GM21360 (cell line): ENCODE measurements around the gene ODAD4.
A peak's percentile ranks its signal among the peaks of the same experiment; 100 is the strongest.
"Not testable (repeated sequence)": the region's sequence is repeated elsewhere in the genome, so short reads cannot be mapped to it uniquely, and the experiment has no call there.

ENCODE experiments used
- ATAC-seq: cut with Tn5 transposase; IDR thresholded peaks from one replicate; pipeline ENCODE4 v1.9.1; 2021; ENCODE audit warnings: mild to moderate bottlenecking, moderate library complexity; ENCODE audit not compliant: unreplicated experiment

Gene ODAD4

DNA sequence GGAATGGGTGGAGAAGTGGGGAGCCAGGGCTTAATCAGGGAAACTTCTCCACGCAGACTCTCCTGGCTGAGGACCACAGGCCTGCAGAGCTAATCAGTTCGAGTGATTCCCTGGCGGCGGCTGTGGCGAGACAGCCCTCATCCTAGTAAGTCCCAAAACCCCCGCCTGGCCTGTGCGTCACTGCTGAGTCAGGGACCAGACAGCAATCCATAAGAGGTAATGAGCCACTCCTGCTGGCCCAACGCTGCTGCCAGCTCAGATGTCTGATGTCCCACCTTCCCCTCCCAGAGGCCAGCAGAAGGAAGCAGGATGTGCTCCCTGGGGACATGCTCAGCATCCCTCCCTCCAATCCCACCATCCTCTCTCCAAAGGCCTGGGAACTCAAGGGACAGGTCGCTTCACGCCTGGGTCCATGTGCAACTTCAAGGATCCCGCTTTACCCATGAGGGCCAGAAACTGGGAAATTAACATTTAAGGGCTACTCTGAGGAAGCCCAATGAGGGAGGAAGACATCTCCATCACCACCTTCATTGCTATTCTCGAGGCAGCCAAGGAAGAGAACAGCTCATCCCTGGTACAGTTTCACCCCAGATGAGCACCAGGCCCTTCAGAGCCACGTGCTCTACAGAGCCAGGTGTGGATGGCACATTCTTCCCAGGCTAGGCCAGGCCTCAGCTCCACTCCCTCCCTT lies 19.6 kb upstream of the ODAD4 start:
- ATAC-seq: no peak

DNA sequence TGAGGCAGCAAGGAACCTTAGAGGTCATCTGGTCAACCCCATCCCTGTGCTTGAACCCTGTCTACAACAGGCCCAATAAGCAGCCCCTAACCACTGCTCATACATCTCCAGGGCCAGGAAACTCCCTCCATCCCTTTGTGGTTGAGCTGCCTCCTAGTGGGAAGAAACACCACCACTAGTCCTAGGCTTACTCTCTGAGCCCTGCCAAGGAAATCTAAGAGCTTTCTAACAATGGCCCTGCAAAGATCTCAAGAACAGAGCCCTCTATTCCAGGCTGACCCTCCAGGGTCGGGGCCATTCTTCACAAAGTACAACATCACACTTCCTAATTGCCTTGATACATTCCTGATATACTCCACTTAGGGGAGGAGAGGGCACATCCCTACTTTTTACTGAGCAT lies 17.5 kb upstream of the ODAD4 start:
- ATAC-seq: no peak

DNA sequence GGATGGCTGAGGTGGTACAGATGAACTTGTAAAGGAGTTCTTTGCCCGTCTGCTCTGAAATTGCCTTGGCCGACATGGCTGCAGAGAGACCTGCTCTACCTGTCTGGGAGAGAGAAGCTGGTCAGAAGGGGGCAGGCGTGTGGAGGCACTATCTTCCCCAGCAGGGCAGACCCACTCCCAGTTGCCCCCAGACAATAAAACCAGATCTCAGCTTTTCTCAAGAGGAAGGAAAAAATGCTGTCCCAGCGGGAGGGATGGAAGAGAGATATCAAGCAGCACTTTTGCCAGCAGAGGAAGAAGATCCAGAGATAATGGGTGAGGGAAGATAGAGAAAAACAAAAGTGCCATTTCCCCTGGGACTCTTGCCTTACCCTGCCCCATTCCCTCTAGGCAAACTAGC lies 16.6 kb upstream of the ODAD4 start:
- no peak for ATAC-seq

DNA sequence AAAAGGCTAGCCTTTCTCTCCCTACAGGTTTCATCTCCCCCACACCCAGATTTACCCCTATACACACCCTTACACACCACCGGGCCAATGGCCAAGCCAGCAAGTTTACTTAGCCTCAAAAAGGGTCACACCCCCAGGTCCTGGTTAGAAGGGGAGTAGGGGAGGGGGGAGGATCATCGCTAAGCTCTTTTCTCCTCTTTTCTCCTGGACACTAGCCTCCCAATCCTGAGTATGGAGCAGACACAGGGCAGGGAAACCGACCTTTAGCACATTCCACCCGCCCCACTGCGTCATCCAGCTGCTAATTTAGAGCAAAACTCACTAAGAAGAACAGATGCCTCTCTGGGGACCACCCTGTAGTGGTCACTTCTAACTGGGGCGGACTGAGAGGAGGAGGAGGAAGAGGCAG lies 16.1 kb upstream of the ODAD4 start:
- ATAC-seq: no peak

DNA sequence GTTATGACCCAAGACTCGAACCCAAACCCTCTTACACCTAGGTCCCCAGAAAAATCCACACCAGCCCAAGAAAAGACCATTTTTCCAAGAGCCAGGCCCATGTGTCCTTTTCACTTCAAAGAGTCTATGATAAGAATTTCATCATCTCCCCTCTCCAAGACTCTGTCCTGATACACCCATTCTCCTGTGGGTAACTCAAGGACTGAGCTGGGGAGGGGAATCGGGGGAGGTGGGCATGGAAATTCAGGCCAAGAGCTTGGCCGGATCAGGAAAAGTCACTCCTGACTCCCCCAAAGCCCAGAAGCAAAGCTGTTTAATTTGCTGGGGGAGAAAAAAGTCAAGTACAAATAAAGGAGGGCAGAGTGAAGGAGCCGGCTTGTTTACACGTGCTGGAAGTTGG lies 15.4 kb upstream of the ODAD4 start:
- no peak for ATAC-seq

DNA sequence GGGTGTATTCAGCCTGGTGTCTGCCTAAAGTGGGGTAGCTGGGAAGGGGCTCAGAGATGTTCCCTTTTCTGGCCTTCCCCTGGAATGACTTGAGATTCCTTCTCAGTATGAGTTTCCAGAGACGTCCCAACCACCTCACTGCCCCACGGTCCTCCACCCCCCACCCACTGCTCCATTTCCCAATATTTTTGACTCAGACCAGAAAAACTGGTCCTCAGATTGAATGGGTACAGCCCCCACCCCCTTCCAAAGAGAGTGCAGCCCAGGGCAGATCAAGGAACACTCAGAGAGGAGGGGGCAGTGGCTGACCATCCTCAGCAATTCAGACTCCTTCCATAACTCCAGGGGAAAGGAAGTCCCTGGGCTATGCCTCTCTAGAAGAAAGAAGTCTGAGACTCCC lies 14.9 kb upstream of the ODAD4 start:
- ATAC-seq: no peak

DNA sequence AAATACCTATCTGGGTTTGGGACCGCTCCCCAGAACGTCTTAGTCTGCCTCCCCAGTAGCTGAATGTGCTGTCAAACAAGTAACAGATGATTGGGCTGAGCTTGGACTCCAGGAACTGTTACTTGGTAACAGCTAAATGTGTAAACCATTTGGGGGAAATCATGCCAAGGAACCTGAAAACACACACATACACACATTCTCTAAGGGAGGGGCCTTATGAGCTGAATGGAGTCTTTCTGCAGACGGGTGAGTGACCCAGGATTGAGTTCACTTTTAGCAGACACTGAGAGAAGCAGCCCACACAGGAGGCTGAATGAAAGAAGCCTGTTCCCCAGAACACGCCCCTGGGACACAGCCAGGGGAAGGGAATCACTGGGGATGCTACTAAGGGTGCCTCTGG lies 13.2 kb upstream of the ODAD4 start:
- no peak for ATAC-seq

DNA sequence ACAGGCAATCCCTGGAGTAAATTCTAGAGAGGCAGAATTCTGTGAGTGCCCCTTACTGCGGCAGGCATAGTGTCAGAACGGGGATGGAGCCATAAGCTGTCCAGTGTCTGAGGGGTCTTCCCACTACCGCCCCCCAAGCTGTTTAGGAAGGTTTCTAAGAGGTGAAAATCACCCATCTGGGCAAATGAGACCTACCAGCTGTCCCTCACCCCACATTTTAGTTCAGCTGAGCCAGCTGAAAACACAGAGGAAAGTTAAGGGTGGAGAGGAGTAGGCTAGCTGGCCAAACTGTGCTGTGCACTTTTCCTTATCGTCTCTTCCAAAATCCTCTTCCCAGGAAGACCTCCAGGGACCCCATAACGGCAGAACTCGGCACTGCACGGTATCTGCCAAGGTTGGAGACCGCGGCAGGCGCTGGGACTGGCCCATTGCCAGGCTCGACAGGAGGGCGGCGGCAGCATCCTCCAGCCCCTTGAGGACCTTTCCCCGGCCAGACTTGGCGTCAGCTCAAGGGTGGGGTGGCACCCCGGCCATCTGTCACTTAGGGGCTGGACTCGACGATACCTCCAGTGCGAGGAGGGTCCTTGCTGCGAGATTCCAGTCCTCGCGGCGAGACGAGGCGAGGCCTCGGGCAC lies 12.6 kb upstream of the ODAD4 start:
- no peak for ATAC-seq

DNA sequence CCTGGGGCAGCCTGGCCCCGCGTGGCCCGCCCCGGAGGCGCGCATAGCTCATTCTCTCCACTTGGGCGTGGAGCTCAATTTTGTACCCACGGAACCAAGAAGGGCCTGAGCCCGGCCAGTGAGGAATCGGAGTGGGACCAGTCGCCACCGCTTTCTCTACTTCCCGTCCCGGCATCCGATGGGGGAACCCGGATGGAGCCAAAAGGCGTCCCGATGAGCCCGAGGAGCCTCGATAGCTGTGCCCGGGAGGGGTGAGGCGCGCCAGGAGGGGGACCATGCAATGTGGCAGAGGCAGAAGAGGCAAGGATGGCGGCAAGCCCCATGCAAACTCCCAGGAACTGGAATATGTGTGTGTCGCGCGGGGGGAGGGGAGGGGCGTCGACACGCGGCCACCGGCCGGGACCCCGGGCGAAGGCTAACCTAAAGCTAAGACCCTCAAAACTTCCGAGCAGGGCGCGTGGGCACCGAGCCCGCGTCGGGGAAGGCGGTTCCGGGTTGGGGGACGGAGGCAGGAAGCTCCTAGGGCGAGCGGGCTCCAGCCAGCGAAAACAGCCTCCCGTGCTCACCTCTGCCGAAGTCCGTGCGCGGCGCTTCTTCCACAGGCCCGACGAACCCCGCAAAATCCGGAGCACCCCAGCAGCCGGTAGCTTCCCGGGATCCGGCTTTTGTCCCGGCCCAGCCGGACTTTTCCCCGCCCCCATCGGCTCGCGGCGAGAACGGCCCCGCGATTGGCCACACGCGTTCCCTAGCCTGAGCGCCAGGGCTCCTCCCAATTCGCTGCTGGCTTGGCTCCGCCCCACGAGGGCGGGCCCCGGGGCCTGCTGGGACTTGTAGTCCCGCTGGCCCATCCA lies 11.9 kb upstream of the ODAD4 start, which contains the start of gene ACLY:
Gene ACLY (minus strand): TSS at position 638 of the 851 bp plus-strand sequence. CDS start 5,078 bp downstream, outside the sequence.
- peak; percentile 87 for ATAC-seq

DNA sequence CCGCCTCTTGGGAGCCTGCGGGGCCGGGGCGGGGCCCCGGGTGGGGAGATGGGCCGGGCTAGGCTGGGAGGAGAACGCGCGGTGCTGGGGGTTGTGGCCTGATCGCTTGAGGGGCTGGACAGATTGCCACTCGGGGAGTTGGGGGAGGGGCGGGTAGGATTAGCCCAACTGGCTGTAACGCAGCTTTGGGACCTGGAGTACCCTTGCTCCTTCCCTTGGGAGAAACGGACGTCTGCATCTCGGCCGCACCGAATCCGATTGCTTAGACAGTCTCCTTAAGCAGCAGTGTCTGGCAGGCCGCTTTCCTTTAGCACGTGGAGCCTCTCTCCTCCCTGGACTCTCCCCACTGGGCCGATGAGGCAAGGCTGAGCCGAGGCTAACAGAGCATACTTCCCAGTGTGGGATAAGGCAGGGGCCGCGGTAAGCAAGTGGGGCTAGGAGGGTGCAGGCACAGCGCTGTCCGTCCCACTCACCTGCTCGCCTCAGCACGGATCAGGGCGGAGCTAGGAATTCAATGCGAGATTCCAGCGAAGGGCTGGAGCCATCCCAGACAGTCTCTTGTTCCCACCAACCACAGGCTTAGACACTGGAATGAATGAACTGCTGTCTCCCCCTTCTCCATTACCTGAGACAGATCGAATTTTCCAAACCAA lies 11.1 kb upstream of the ODAD4 start:
- ATAC-seq: peak; percentile 4

DNA sequence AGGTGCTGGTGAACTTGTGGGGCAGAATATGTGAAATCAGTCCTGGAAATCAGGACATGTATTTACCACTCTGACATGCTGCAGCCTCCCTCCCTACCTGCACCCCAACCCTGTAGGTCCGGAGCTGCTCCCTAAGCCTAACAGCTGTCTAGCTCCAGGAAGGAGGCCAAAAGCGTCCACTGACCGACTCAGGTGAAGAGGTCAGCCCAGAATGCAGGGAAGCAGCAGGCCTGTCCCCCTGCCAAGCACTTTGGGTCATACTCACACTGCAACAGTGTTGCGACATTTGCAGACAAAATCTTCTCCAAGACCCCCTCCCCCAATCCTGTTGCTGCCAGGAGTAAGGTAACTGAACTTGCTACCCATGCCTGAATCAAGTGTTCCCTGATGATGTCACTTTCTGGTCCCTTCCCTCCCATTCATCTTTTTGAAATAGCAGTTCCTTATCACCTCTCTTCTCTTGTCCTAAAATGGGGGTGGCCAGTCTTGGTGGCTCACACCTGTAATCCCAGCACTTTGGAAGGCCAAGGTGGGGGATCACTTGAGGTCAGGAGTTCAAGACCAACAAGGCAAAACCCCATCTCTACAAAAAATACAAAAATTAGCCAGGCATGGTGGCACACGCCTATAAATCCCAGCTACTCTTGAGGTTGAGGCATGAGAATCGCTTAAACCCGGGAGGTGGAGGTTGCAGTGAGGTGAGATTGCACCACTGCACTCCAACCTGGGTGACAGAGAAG lies 10.4 kb upstream of the ODAD4 start:
- no peak for ATAC-seq

DNA sequence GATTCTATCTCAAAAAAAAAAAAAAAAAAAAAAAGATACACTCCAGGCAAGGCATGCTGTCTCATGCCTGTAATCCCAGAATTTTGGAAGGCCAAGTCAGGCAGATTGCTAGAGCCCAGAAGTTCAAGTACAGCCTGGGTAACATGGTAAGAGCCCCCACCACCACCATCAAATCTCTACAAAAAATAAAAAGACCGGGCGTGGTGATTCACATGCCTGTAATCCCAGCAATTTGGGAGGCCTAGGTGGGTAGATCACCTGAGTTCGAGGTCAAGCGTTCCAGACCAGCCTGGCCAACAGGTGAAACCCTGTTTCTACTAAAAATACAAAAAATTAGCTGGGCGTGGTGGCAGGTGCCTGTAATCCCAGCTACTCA lies 9.8 kb upstream of the ODAD4 start:
- no peak for ATAC-seq

DNA sequence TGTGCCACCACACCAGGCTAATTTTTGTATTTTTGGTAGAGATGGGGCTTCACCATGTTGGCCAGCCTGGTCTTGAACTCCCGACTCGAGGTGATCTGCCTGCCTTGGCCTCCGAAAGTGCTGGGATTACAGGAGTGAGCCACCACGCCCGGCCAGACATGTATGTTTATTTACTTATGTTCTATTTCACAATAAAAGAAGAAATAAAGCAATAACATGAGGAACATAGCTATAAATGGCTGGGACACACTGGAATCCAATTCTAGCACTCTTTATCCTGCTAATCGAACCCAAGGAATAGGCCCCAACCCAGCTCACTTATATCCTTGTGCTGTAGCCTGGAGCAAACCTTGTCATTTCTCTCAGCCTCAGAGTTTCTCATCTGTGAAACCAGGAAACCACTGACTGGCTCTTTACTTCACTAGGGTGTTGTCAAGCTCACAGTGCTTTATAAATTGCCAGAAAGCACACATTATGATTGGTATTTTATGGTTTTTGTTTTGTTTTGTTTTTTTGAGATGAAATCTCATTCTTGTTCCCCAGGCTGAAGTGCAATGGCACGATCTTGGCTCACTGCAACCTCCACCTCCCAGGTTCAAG lies 4.3 kb upstream of the ODAD4 start:
- ATAC-seq: no peak

DNA sequence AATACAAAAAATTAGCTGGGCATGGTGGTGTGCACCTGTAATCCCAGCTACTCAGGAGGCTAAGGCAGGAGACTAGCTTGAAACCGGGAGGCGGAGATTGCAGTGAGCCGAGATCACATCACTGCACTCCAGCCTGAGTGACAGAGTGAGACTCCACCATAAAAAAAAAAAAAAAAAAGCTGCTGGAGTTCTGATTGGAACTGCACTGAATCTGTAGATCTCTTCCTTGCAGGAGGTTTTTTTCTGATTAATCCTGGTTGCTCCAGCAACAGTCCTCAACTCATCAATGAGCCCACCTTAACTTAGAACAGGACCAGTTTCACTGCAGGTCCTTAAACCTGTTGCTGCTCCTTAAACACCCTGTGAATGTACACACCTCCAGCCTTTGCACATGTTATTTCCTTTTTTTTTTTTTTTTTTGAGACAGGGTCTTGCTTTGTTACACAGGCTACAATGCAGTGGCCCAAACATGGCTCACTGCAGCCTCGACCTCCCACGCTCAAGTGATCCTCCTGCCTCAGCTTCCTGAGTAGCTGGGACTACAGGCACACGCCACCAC lies 1.6 kb upstream of the ODAD4 start:
- ATAC-seq: no peak

DNA sequence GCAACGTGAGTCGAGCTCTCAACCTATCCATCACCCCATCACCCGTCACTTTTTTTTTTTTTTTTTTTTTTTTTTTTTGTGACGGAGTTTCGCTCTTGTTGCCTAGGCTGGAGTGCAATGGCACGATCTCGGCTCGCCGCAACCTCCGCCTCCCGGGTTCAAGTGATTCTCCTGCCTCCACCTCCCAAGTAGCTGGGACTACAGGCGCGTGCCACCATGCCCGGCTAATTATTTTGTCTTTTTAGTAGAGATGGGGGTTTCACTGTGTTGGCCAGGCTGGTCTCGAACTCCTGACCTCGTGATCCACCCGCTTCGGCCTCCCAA lies 378 bp downstream of the ODAD4 start:
- ATAC-seq: not testable (repeated sequence)

DNA sequence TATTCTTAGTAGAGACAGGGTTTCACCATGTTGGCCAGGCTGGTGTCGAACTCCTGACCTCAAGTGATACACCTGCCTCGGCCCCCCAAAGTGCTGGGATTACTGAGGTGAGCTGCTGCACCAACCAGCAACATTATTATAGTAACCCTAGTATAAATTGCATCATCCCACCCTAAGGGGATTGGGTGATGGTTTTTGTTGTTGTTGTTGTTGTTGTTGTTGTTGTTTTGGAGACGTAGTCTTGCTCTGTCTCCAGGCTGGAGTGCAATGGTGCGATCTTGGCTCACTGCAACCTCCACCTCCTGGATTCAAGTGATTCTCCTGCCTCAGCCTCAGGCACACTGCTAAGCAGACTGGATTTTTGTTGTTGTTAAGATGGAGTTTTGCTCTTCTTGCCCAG lies 1.3 kb downstream of the ODAD4 start:
- not testable (repeated sequence) for ATAC-seq

DNA sequence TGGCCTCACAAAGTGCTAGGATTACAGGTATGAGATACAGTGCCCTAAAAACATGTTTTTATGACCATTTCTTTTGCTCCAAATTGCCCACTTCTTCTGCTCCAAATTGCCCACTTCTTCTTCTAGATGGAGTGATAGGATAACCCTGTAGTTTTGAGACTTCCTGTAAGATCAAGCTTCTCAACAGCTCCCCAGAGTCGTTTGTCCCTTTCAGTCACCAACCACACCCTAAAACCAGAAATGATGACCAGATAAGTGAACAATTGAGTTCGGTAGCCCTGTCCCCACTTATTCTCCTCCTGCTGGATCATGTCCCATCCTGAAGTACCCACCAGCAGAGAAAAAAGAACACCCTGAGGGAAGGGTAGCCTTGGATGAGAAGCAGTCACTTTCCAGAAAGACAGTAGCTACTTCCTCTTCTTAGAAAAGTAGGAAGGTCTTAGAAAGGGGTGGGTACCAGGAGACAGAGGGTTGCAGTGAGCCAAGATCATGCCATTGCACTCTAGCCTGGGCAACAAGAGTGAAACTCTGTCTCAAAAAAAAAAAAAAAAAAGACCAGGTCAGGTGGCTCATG lies 2.5 kb downstream of the ODAD4 start:
- no peak for ATAC-seq

DNA sequence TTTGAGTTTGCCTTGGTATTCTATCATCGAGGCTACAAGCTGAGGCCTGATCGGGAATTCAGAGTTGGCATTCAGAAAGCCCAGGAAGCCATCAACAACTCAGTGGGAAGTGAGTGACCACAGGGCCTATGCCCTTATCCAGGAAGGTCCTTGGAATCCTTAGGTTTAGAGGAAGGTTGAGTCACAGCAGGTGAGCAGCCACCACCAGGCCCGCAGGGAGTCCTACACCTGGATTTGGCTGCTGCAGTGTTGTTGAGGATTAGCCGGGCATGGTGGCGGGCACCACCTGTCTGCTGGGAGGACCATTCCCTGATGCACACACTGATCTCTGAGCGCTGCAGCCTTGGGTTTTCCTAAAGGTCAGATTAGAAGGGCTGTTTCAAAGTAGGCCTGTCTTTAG lies 5.2 kb downstream of the ODAD4 start:
- no peak for ATAC-seq

DNA sequence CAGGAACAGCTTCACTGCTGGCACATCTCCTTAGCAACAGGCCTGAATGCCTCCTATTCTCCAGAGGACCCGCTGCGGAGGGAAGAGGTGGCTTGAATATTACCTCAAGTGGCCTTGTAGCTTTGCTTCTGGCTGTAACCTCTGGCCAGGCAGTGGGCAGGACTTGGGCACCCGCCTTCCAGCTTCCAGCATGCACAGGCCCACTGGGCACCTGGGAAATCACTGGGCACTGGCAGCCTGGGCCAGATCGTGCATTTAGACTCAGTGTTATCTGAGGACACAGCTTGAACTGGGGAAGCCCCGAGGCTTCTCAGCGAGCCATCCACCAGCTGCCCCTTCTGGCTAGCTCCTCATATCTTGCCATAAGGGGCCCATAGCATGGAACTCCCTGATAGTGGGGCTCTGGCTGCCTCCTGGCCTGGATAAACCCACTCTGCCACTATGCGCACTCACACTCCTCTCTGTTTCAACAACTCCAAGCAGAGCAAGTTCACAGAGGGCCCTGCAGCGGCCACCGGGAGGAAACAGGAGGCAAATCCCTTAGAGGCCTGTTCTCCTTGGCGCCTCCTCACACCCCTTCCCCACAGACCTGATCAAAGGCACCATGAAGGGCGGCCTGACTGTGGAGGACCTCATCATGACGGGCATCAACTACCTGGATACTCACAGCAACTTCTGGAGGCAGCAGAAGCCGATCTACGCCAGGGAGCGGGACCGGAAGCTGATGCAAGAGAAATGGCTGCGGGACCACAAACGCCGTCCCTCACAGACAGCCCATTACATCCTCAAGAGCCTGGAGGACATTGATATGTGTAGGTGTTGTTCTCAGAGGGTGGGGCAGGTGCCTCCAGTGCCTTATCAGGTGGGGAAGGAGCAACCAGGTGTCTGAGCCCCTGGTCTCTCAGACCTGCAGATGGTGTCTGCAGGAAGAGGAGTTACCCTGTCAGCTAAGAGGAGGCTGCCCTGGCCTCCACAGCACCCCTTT lies 7.8 kb downstream of the ODAD4 start:
- no peak for ATAC-seq
